Suprapubic skin (tissue), 3 donors: ENCODE data around the gene ITGB1BP2.

Experiments
- CTCF ChIP-seq, 2 donors: fragments of 200-600 bp in 1 of 2; fragments of 450-650 bp in 1 of 2; sonication (generic) in 1 of 2; IDR thresholded peaks; one replicate each; pipeline ENCODE4 v1.5.1; 2016 to 2019; ENCODE audit warnings: antibody characterized with exemption in 2 of 2, mild to moderate bottlenecking in 1 of 2, moderate library complexity in 1 of 2
- EP300 ChIP-seq: sonication (generic); formaldehyde crosslinking; IDR thresholded peaks from one replicate; pipeline ENCODE4 v1.6.1; 2017; ENCODE audit warnings: antibody characterized with exemption
- POLR2A ChIP-seq, 2 donors: fragments of 450-650 bp; IDR thresholded peaks; one replicate each; pipeline ENCODE4 v1.6.1; 2017; ENCODE audit warnings: antibody characterized with exemption in 2 of 2, mild to moderate bottlenecking in 2 of 2, moderate library complexity in 2 of 2

DNA sequence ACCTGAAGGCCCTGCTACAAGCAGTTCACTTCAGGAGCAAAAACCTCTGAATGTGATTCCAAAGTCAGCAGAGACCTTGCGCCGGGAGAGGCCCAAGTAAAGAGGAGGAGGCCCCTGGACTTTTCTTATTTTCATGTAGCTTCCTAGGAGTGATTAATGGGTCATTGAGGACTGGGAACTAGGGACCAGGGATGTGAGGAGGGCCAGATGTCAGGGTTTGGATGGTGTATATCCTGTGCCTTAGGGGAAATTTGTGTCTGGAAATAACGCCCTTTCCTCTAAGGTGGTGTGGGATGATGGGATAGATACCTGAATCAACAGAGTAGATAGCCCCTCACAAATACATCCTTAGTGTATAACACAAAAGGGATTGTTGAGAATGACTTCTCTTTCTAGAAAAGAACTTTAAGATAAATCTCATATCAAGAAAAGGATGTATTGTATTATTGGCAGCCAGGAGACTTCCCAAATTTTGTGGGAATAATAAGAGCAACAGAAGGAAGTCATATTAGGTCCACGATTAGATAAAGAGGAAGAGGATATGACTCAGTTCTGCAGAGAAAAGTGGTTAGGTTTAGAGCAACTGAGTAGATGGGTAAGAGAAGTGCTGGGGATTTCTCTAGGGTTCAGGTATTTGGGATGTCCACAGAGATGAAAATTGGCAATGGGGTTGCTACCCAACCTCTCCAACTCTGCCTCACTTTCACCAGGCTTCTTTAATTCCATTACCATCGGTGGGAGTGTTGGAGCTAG lies 1.1 kb downstream of the ITGB1BP2 start:
- no peak for TF ChIP-seq CTCF (IDR thresholded peaks at IDR 0.05)
- no peak for TF ChIP-seq EP300
- TF ChIP-seq POLR2A (IDR thresholded peaks at IDR 0.05) = no peak
